GM21619 (cell line): Measurements from ENCODE around the gene RBPMS2.
"Not testable (repeated sequence)": the region's sequence is repeated elsewhere in the genome, so short reads cannot be mapped to it uniquely, and the experiment has no call there.

ENCODE experiments used
- ATAC-seq: cut with Tn5 transposase; IDR thresholded peaks from one replicate; pipeline ENCODE4 v1.9.1; 2021; ENCODE audit not compliant: unreplicated experiment

RBPMS2 gene

GRCh38 chr15:64754663-64755426 lies 20.5 kb downstream of the RBPMS2 start:
- peak; percentile 64 for ATAC-seq

GRCh38 chr15:64753480-64754185 lies 21.8 kb downstream of the RBPMS2 start:
- ATAC-seq, result no peak

- ATAC-seq, result no peak
Observed at GRCh38 chr15:64751464-64751863, 23.9 kb downstream of the RBPMS2 start.

- no peak for ATAC-seq
Observed at GRCh38 chr15:64749999-64750657, 25.3 kb downstream of the RBPMS2 start.

- ATAC-seq, result no peak
Observed at GRCh38 chr15:64749167-64749566, 26.2 kb downstream of the RBPMS2 start.

- no peak for ATAC-seq
Observed at GRCh38 chr15:64748251-64748650, 27.1 kb downstream of the RBPMS2 start.

- ATAC-seq, result no peak
Observed at GRCh38 chr15:64747578-64747977, 27.8 kb downstream of the RBPMS2 start.

GRCh38 chr15:64746921-64747320 lies 28.5 kb downstream of the RBPMS2 start:
- ATAC-seq, result no peak

GRCh38 chr15:64746356-64746755 lies 29.0 kb downstream of the RBPMS2 start:
- ATAC-seq, result no peak

- ATAC-seq, result no peak
Observed at GRCh38 chr15:64743691-64744090, 31.7 kb downstream of the RBPMS2 start.

GRCh38 chr15:64742921-64743320 lies 32.5 kb downstream of the RBPMS2 start:
- no peak for ATAC-seq

- no peak for ATAC-seq
Observed at GRCh38 chr15:64742385-64742784, 33.0 kb downstream of the RBPMS2 start.

- ATAC-seq, result not testable (repeated sequence)
Observed at GRCh38 chr15:64741708-64742107, 33.7 kb downstream of the RBPMS2 start.

GRCh38 chr15:64740311-64741170 lies 34.8 kb downstream of the RBPMS2 start:
- no peak for ATAC-seq

- no peak for ATAC-seq
Observed at GRCh38 chr15:64739577-64740143, 35.7 kb downstream of the RBPMS2 start.

GRCh38 chr15:64739156-64739555 lies 36.2 kb downstream of the RBPMS2 start:
- no peak for ATAC-seq

- no peak for ATAC-seq
Observed at GRCh38 chr15:64738226-64739095, 36.9 kb downstream of the RBPMS2 start.

GRCh38 chr15:64732156-64732860 lies 43.1 kb downstream of the RBPMS2 start:
- ATAC-seq, result no peak

GRCh38 chr15:64731805-64732151 lies 43.6 kb downstream of the RBPMS2 start:
- ATAC-seq, result no peak
